Endothelial cell of umbilical vein (primary cell): Measurements from ENCODE around the gene SSH2. TPM values are rescaled to one million over a fixed set of nuclear protein-coding genes. Genes with fewer than 3 reads are reported as not detected.

Experiments used
- BruUV-seq: library from RNA; stranded (reverse); fragments of 400-500 nt; replicated peaks from 2 replicates; lab custom pipeline; 2021; lab: Mats Ljungman, UMichigan
- CTCF ChIA-PET: fragments of 300-600, 350-600 bp; sonication (Branson Sonifier 250); formaldehyde crosslinking; loops from one replicate; lab custom pipeline; 2021; ENCODE audit warnings: antibody characterized with exemption, inconsistent platforms; lab: Charles Lee
- POLR2A ChIA-PET: fragments of 300-600, 350-600 bp; sonication (Branson Sonifier 250); formaldehyde crosslinking; loops from one replicate; lab custom pipeline; 2021; ENCODE audit warnings: antibody characterized with exemption, inconsistent platforms; lab: Charles Lee
- DNase-seq: peaks from one replicate; pipeline ENCODE4 v3.0.0-alpha.2; 2011; ENCODE audit warnings: low read depth, low spot score
- FAIRE-seq: peaks from 2 replicates; lab custom pipeline; 2011; peaks lifted over from hg19 to GRCh38; lab: Jason Lieb, UNC
- H2AFZ ChIP-seq: 2 replicates; pipeline ENCODE4 v1.6.0; 2012; ENCODE audit warnings: low read depth, low read length, control low read depth, inconsistent platforms
- H3K27ac ChIP-seq: 2 replicates; pipeline ENCODE4 v1.5.1; 2011; ENCODE audit warnings: low read depth, mild to moderate bottlenecking, control low read depth, low read length, moderate library complexity; ENCODE audit not compliant: insufficient read depth
- H3K27me3 ChIP-seq, 2 experiments: 2 replicates each; pipeline versions ENCODE4 v1.6.0 to v1.6.1; 2011; ENCODE audit warnings: low read length in 2 of 2, mixed read lengths in 1 of 2; ENCODE audit not compliant: control insufficient read depth in 2 of 2, insufficient read depth in 2 of 2
- H3K36me3 ChIP-seq, 2 experiments: 2 replicates in 1 of 2; 3 replicates in 1 of 2; pipeline ENCODE4 v1.5.1; 2011; ENCODE audit warnings: low read length in 2 of 2, mild to moderate bottlenecking in 1 of 2, moderate library complexity in 1 of 2; ENCODE audit not compliant: control insufficient read depth in 2 of 2, insufficient read depth in 2 of 2; ENCODE audit errors: extremely low read depth in 1 of 2
- H3K4me1 ChIP-seq: 3 replicates; pipeline ENCODE4 v1.5.1; 2011; ENCODE audit warnings: mild to moderate bottlenecking, low read length; ENCODE audit not compliant: control insufficient read depth, insufficient read depth; ENCODE audit errors: extremely low read depth
- H3K4me2 ChIP-seq: 2 replicates; pipeline ENCODE4 v1.6.1; 2011; ENCODE audit warnings: low read length, control low read depth, mixed read lengths; ENCODE audit not compliant: insufficient read depth
- H3K4me3 ChIP-seq, 3 experiments: fragments of 200-600 bp in 1 of 3; sonication (generic), shearing (Covaris generic) in 1 of 3; replicated peaks in 1 of 3; 2 replicates each; pipeline ENCODE4 v1.5.1; 2011 to 2016; ENCODE audit warnings: control low read depth in 3 of 3, low read length in 3 of 3, mild to moderate bottlenecking in 2 of 3, inconsistent platforms in 1 of 3, low read depth in 1 of 3, moderate library complexity in 1 of 3; ENCODE audit not compliant: insufficient read depth in 1 of 3
- H3K79me2 ChIP-seq: 2 replicates; pipeline ENCODE4 v1.6.0; 2012; ENCODE audit warnings: low read length, inconsistent platforms; ENCODE audit not compliant: control insufficient read depth, insufficient read depth
- H3K9ac ChIP-seq: replicated peaks from 2 replicates; pipeline ENCODE3; 2011; ENCODE audit warnings: low read length, control low read depth; ENCODE audit not compliant: insufficient read depth; ENCODE audit errors: extremely low read depth
- H3K9me1 ChIP-seq: replicated peaks from 3 replicates; pipeline ENCODE4 v1.6.0; 2011; ENCODE audit warnings: mild to moderate bottlenecking, low read length; ENCODE audit not compliant: control insufficient read depth, insufficient read depth; ENCODE audit errors: extremely low read depth
- H3K9me3 ChIP-seq: replicated peaks from 2 replicates; pipeline ENCODE4 v1.5.1; 2012; ENCODE audit warnings: low read length, inconsistent platforms; ENCODE audit not compliant: control insufficient read depth, insufficient read depth
- H4K20me1 ChIP-seq: replicated peaks from 2 replicates; pipeline ENCODE3; 2011; ENCODE audit warnings: mild to moderate bottlenecking, low read length; ENCODE audit not compliant: control insufficient read depth, insufficient read depth; ENCODE audit errors: extremely low read depth
- EZH2 ChIP-seq: IDR thresholded peaks from 2 replicates; pipeline ENCODE4 v1.6.1; 2012; ENCODE audit warnings: borderline replicate concordance, low read depth, mild to moderate bottlenecking, moderate library complexity, low read length, inconsistent platforms; ENCODE audit not compliant: severe bottlenecking
- FOS ChIP-seq: IDR thresholded peaks from 2 replicates; pipeline ENCODE4 v1.6.1; 2011; ENCODE audit warnings: mild to moderate bottlenecking, low read length, moderate library complexity, borderline replicate concordance; ENCODE audit not compliant: insufficient read depth
- JUN ChIP-seq: IDR thresholded peaks from 2 replicates; pipeline ENCODE4 v1.6.1; 2011; ENCODE audit warnings: borderline replicate concordance, low read depth; ENCODE audit not compliant: insufficient read length, insufficient read depth
- POLR2A ChIP-seq: IDR thresholded peaks from 2 replicates; pipeline ENCODE4 v1.6.1; 2012; ENCODE audit warnings: low read depth, mild to moderate bottlenecking, control low read depth, low read length
- dilution Hi-C: fragments of 300-500 bp; cut with MboI; formaldehyde crosslinking; loops from one replicate; pipeline ENCODE4 v1.15.0; 2019; ENCODE audit warnings: low sequenced_read_pairs; ENCODE audit not compliant: extremely low pct_ligation_motif_present
- intact Hi-C: fragments of 100-400 bp; cut with micrococcal nuclease; formaldehyde crosslinking; loops from one replicate; pipeline ENCODE4 v1.10.0; 2022
- polyA plus RNA-seq, 4 experiments: library from polyadenylated mRNA; depleted of rRNA in 3 of 4; stranded (reverse) in 3 of 4; unstranded in 1 of 4; fragments of >200 nt; gene quantifications; 2 replicates each; pipeline versions ENCODE4 v1.2.1 to v1.2.3, GENCODE V29; 2011 to 2012; ENCODE audit warnings: missing spikeins in 1 of 4
- total RNA-seq: library from RNA; stranded (reverse); gene quantifications from 2 replicates; pipeline ENCODE4 v1.2.3, GENCODE V29; 2021
- TF ChIP-seq, protein P1 (sequence below): IDR thresholded peaks from 2 replicates; pipeline ENCODE4 v1.6.1; 2011; ENCODE audit not compliant: insufficient read depth, insufficient read length
- TF ChIP-seq, protein P2 (sequence below), 2 donors: IDR thresholded peaks; 1 replicate in 1 of 2; 2 replicates in 1 of 2; pipeline ENCODE4 v1.5.1; 2011; ENCODE audit warnings: low read length in 2 of 2, mild to moderate bottlenecking in 2 of 2, moderate library complexity in 2 of 2, control low read depth in 1 of 2, inconsistent platforms in 1 of 2, low read depth in 1 of 2; ENCODE audit not compliant: insufficient read depth in 1 of 2; ENCODE audit errors: extremely low read depth in 1 of 2

The SSH2 gene
- total and polyA plus RNA-seq, 2 donors (not counting 3 experiments of a cell fraction or from before 2014, with no cell fraction given), result 24.6 to 60.9 TPM

DNA sequence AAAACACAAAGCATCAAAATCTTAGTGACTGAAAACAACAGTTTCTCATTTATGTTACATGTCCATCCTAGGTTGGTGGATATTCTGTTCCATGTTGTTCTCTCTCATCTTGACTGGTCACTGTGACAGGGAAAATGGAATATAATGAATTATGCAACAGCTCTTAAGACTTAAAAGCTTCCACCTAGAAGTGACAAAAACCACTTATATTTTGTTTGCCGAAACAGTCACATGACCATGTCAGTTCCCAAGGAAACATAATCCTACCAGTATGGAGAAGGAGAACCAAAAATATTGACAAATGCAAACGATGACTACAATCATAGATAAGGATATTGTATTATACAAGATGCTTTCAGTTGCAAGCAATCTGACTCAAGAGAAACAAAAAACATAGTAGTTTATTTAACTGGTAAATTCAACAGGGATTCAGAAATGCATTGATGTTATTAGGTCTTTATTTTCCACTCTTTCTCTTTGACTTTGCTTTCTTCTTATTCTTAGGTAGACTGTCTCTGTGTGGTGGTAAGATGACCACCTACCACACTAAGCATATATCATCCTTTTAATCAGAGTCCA lies 103.8 kb downstream of the SSH2 start:
- Histone ChIP-seq H4K20me1 (no peaks in the 10 kb centered on the region), H3K27ac (no peak overlapping the region), H3K9me3 (no peaks in the 10 kb centered on the region), H2AFZ (no peak overlapping the region), H3K36me3 (no peaks in the 10 kb centered on the region), H3K4me2 (no peak overlapping the region), H3K27me3 (no peaks in the 10 kb centered on the region), H3K9ac (no peak overlapping the region), H3K9me1 (no peaks in the 10 kb centered on the region), H3K4me3 (no peak overlapping the region), H3K4me1 (no peaks in the 10 kb centered on the region), H3K79me2 (no peaks in the 10 kb centered on the region)
- POLR2A ChIA-PET, result no interaction called here
- intact Hi-C loops, result no loop called here
- TF ChIP-seq, protein P1, sequence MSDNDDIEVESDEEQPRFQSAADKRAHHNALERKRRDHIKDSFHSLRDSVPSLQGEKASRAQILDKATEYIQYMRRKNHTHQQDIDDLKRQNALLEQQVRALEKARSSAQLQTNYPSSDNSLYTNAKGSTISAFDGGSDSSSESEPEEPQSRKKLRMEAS, result no peak
- TF ChIP-seq FOS (no peak), EZH2 (no peak), POLR2A (no peak), JUN (no peak)
- TF ChIP-seq, protein P2, sequence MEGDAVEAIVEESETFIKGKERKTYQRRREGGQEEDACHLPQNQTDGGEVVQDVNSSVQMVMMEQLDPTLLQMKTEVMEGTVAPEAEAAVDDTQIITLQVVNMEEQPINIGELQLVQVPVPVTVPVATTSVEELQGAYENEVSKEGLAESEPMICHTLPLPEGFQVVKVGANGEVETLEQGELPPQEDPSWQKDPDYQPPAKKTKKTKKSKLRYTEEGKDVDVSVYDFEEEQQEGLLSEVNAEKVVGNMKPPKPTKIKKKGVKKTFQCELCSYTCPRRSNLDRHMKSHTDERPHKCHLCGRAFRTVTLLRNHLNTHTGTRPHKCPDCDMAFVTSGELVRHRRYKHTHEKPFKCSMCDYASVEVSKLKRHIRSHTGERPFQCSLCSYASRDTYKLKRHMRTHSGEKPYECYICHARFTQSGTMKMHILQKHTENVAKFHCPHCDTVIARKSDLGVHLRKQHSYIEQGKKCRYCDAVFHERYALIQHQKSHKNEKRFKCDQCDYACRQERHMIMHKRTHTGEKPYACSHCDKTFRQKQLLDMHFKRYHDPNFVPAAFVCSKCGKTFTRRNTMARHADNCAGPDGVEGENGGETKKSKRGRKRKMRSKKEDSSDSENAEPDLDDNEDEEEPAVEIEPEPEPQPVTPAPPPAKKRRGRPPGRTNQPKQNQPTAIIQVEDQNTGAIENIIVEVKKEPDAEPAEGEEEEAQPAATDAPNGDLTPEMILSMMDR (IDR thresholded peaks at IDR 0.05; ENCODE audit: extremely low read depth in 1 of 2, insufficient read depth in 1 of 2, low read depth in 1 of 2, low read length in 2 of 2), result no peak
- DNase-seq (no peak), FAIRE-seq (no peak)
- dilution Hi-C loops, result no loop called here
- BruUV-seq, result no TSS peak
- CTCF ChIA-PET, result interaction anchor here (0.7 kb wide), 1 partner anchor 42 kb away, joined by 4 read pairs; no protein-coding TSS in a partner anchor
